Endothelial cell of coronary artery (primary cell): ENCODE measurements around the gene SMIM12. TPM values are rescaled to one million over a fixed set of nuclear protein-coding genes. Genes with fewer than 3 reads are reported as not detected.

Experiments
- total RNA-seq: library from RNA; depleted of rRNA; stranded (reverse); fragments of >200 nt; gene quantifications from 2 replicates; pipeline ENCODE4 v1.2.3, GENCODE V29; 2014

SMIM12 gene, protein sequence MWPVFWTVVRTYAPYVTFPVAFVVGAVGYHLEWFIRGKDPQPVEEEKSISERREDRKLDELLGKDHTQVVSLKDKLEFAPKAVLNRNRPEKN
- total RNA-seq = 41.3 and 43.5 TPM in 2 replicates

GRCh38 chr1:34859446-34860200 lies at the start of gene SMIM12:
Gene SMIM12 (minus strand): TSS chr1:34859749. CDS start chr1:34855977, 3,772 bp downstream.

Other genes with a start within 250 kb of the SMIM12 start
- not detected in 2 replicates for gene GJB5, start 104.7 kb downstream of the SMIM12 start, total RNA-seq
- gene GJB4, start 100.0 kb downstream of the SMIM12 start, total RNA-seq = under 0.01 TPM in 1 of 2 replicates, not detected in the other
- 0.09 TPM in 1 of 2 replicates, not detected in the other for gene GJB3, start 78.5 kb downstream of the SMIM12 start, total RNA-seq
- gene GJA4, start 66.8 kb downstream of the SMIM12 start, total RNA-seq = 19.4 and 68.6 TPM in 2 replicates
- under 0.01 and 0.09 TPM in 2 replicates for gene DLGAP3, start 69.9 kb upstream of the SMIM12 start, total RNA-seq
- 14.6 and 18.4 TPM in 2 replicates for gene TMEM35B, start 125.6 kb upstream of the SMIM12 start, total RNA-seq
- 8.8 and 12.0 TPM in 2 replicates for gene ZMYM6, start 172.2 kb upstream of the SMIM12 start, total RNA-seq
- gene ZMYM1, start 219.6 kb upstream of the SMIM12 start, total RNA-seq = 17.5 and 17.8 TPM in 2 replicates